Measurements from ENCODE around the gene FAM47E.

FAM47E gene

DNA sequence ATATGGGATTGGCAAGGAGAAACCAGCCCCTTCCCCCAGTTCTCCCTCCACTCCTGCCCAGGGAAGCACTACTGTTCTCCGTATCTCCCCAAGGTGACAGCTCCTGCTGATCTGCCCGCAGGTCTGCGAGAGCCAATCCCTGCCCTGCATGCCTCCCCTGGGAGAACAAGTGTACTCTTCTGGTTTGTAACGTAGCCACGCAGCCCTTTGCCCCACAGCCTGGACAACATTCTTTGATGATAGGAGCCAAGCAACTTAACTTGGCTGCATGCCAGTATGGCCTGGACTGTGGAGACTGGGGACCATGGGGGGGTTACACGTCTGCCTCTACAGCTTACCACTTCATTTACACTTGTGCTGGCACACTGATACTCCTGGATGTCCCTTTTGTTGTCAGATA lies 57.0 kb downstream of the FAM47E start:
- TF ChIP-seq, protein P1, sequence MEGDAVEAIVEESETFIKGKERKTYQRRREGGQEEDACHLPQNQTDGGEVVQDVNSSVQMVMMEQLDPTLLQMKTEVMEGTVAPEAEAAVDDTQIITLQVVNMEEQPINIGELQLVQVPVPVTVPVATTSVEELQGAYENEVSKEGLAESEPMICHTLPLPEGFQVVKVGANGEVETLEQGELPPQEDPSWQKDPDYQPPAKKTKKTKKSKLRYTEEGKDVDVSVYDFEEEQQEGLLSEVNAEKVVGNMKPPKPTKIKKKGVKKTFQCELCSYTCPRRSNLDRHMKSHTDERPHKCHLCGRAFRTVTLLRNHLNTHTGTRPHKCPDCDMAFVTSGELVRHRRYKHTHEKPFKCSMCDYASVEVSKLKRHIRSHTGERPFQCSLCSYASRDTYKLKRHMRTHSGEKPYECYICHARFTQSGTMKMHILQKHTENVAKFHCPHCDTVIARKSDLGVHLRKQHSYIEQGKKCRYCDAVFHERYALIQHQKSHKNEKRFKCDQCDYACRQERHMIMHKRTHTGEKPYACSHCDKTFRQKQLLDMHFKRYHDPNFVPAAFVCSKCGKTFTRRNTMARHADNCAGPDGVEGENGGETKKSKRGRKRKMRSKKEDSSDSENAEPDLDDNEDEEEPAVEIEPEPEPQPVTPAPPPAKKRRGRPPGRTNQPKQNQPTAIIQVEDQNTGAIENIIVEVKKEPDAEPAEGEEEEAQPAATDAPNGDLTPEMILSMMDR (IDR thresholded peaks at IDR 0.05; ENCODE audit: poor library complexity, severe bottlenecking) = no peak
- no peak for ATAC-seq (ENCODE audit: low read depth)

DNA sequence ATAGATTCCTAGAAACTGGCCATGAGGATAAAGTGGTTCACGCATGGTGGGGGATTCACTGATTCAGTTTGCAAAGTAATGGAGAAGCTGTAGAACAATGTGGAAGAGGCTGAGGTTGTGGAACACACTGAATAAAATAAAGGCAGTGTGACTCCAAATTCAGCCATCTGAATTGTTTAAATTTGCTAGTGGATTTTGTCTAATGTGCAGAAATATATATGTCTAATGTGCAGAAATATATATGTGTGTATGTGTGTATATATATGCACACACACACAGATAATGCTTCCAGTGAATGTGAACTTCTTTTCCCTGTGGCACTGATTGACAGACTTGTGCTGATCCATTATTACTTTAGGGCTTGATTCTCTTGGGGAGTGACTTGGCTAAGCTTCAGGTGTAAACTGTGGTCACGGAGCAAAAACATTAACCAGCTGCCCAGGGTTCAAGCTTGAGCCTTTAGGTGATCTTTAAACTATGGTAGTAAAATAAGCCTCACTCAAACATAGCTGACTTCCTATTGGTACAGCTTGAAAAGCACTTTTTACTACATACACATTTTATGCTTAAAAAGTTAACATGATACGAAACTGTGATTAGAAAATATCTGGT lies 58.5 kb downstream of the FAM47E start:
- Histone ChIP-seq H3K27ac (ENCODE audit: poor library complexity, severe bottlenecking) (no peak overlapping the region), H3K4me1 (ENCODE audit: insufficient read depth, poor library complexity, severe bottlenecking) (peaks cover 4% of the 10 kb centered on the region), H3K9me3 (ENCODE audit: severe bottlenecking) (no peaks in the 10 kb centered on the region), H3K36me3 (ENCODE audit: low read depth) (peaks cover 4% of the 10 kb centered on the region; the same call in 1 of the 2 replicates), H3K4me3 (ENCODE audit: severe bottlenecking) (no peak overlapping the region), H3K27me3 (ENCODE audit: insufficient read depth, poor library complexity, severe bottlenecking) (no peaks in the 10 kb centered on the region)
- ATAC-seq (ENCODE audit: low read depth) (no peak), DNase-seq (ENCODE audit: low spot score) (no peak)
- TF ChIP-seq, protein P1 (IDR thresholded peaks at IDR 0.05; ENCODE audit: poor library complexity, severe bottlenecking) = no peak

More for the DNA sequence above, 57.0 kb downstream of the FAM47E start:
- Histone ChIP-seq H3K36me3 (ENCODE audit: low read depth) (peaks cover 4% of the 10 kb centered on the region; the same call in 1 of the 2 replicates), H3K4me3 (ENCODE audit: severe bottlenecking) (no peak overlapping the region), H3K9me3 (ENCODE audit: severe bottlenecking) (no peaks in the 10 kb centered on the region), H3K4me1 (ENCODE audit: insufficient read depth, poor library complexity, severe bottlenecking) (peaks cover 4% of the 10 kb centered on the region), H3K27ac (ENCODE audit: poor library complexity, severe bottlenecking) (no peak overlapping the region), H3K27me3 (ENCODE audit: insufficient read depth, poor library complexity, severe bottlenecking) (no peaks in the 10 kb centered on the region)
- no peak for DNase-seq (ENCODE audit: low spot score)

DNA sequence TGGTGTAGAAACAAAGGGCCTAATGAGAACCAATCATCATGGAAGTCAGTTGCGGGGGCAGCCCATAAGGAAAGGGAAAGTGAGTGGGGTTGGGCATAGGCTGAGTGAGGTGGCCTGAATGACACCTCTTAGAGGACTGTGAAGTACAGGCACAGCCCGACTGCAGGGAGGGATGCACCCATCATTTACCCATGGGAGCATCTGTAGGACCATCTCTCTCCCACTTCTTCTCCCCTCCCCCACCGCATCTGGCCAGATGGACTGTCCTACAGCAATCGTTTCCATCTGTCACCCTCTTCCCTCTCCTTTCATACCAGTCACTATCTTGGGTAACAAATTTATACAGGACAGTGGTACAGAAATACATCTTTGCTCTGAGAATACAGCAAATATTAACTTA lies 59.2 kb downstream of the FAM47E start:
- Histone ChIP-seq H3K27me3 (ENCODE audit: insufficient read depth, poor library complexity, severe bottlenecking) (no peaks in the 10 kb centered on the region), H3K4me1 (ENCODE audit: insufficient read depth, poor library complexity, severe bottlenecking) (peaks cover under 1% of the 10 kb centered on the region), H3K4me3 (ENCODE audit: severe bottlenecking) (no peak overlapping the region), H3K27ac (ENCODE audit: poor library complexity, severe bottlenecking) (no peak overlapping the region), H3K36me3 (ENCODE audit: low read depth) (peaks cover 4% of the 10 kb centered on the region; the same call in 1 of the 2 replicates), H3K9me3 (ENCODE audit: severe bottlenecking) (no peaks in the 10 kb centered on the region)
- TF ChIP-seq, protein P1 (IDR thresholded peaks at IDR 0.05; ENCODE audit: poor library complexity, severe bottlenecking) = no peak
- DNase-seq (ENCODE audit: low spot score) (no peak), ATAC-seq (ENCODE audit: low read depth) (no peak)

DNA sequence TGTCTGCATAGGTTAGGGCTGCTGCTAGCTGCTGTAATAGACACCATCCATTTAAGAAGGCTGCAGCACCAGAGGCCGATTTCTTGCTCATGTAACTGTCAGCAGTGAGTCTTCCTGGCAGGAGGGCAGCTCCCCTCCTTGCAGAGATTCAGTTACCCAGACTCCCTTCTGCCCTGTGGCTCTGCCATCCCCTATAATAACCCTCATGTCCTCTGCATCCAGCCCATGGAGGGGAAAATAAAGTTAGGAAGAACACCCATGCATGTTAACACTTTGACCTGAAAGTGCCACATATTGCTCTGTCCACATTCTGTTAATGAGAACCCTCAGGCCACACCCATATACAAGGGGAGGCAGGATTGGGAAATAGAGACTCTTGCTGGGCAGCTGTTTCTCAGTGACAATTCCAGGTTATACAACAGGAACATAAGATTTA lies 60.4 kb downstream of the FAM47E start:
- no peaks in the 10 kb centered on the region for H3K27me3 ChIP-seq (ENCODE audit: insufficient read depth, poor library complexity, severe bottlenecking)
- no peaks in the 10 kb centered on the region for H3K4me1 ChIP-seq (ENCODE audit: insufficient read depth, poor library complexity, severe bottlenecking)
- TF ChIP-seq, protein P1 (IDR thresholded peaks at IDR 0.05; ENCODE audit: poor library complexity, severe bottlenecking) = no peak
- DNase-seq (ENCODE audit: low spot score) (no peak), ATAC-seq (ENCODE audit: low read depth) (no peak; the same call in 2 of the 3 replicates)
- no peak overlapping the region for H3K4me3 ChIP-seq (ENCODE audit: severe bottlenecking)
- H3K36me3 ChIP-seq (ENCODE audit: low read depth) = peaks cover 4% of the 10 kb centered on the region; the same call in 1 of the 2 replicates
- no peak overlapping the region for H3K27ac ChIP-seq (ENCODE audit: poor library complexity, severe bottlenecking)
- no peaks in the 10 kb centered on the region for H3K9me3 ChIP-seq (ENCODE audit: severe bottlenecking)

DNA sequence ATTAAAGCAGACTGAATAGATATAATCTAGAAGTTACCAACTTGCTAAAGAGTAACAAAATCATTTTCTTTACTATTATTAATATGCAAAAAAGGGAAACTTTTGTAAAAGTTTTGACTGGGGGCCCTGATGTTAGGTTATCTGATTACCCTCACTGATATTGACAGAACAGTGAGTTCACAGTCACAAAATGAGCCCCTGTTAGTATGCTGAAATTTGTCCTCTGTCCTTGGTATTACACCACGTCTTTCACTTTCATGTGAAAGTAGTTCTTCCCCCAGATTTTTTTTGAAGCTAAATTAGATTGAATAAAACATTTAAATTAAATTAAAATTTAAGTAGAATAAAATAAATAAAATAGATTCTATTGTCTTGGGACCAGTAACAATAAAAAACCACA lies 60.9 kb downstream of the FAM47E start:
- TF ChIP-seq, protein P1 (IDR thresholded peaks at IDR 0.05; ENCODE audit: poor library complexity, severe bottlenecking) = no peak
- DNase-seq (ENCODE audit: low spot score) = no peak
- no peak overlapping the region for H3K27ac ChIP-seq (ENCODE audit: poor library complexity, severe bottlenecking)
- H3K4me1 ChIP-seq (ENCODE audit: insufficient read depth, poor library complexity, severe bottlenecking) = no peaks in the 10 kb centered on the region
- no peaks in the 10 kb centered on the region for H3K27me3 ChIP-seq (ENCODE audit: insufficient read depth, poor library complexity, severe bottlenecking)
- no peak for ATAC-seq (ENCODE audit: low read depth)
- peaks cover 4% of the 10 kb centered on the region; the same call in 1 of the 2 replicates for H3K36me3 ChIP-seq (ENCODE audit: low read depth)
- no peaks in the 10 kb centered on the region for H3K9me3 ChIP-seq (ENCODE audit: severe bottlenecking)
- no peak overlapping the region for H3K4me3 ChIP-seq (ENCODE audit: severe bottlenecking)

All from RWPE2 (cell line).